ENCODE results near the gene DRD2.
"Not testable (repeated sequence)": the region's sequence is repeated elsewhere in the genome, so short reads cannot be mapped to it uniquely, and the experiment has no call there.

Gene DRD2

DNA sequence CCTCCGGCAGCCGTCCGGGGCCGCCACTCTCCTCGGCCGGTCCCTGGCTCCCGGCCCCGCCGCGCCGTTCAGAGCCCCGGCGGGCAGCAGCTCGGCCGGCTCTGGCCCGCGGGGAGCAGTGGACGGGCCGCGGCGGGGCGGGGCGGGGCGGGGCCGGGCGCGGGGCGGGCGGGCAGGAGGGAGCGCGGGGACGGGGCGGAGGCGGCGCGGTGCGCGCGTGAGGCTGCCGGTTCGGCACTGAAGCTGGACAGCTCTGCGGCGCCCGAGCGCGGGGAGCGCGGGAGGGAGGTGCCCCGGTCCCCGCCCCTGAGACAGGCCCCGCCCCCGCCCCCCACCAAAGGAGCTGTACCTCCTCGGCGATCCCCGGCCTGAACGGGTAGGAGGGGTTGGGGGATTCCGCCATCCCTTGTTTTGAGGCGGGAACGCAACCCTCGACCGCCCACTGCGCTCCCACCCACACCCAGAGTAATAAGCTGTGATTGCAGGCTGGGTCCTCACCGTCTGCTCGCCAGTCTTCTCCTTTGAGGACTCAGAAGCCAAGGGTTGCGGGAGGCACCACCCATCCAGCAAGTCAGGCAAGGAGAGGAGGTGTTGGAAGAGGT, at the start of gene DRD2:
TSS of gene DRD2 (minus strand) at position 239 of the 602 bp plus-strand sequence. CDS start 50,747 bp downstream, outside the sequence.
- DNase-seq (ENCODE audit: low read depth in 2 of 2) = no peak

DNA sequence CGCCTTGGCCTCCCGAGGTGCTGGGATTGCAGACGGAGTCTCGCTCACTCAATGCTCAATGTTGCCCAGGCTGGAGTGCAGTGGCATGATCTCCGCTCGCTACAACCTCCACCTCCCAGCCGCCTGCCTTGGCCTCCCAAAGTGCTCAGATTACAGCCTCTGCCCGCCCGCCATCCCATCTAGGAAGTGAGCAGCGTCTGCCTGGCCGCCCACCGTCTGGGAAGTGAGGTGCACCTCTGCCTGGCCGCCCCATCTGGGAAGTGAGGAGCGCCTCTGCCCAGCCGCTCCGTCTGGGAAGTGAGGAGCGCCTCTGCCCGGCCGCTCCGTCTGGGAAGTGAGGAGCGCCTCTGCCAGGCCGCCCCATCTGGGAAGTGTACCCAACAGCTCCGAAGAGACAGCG, 48.7 kb upstream of the DRD2 start:
- DNase-seq (ENCODE audit: low read depth in 2 of 2) = not testable (repeated sequence)

DNA sequence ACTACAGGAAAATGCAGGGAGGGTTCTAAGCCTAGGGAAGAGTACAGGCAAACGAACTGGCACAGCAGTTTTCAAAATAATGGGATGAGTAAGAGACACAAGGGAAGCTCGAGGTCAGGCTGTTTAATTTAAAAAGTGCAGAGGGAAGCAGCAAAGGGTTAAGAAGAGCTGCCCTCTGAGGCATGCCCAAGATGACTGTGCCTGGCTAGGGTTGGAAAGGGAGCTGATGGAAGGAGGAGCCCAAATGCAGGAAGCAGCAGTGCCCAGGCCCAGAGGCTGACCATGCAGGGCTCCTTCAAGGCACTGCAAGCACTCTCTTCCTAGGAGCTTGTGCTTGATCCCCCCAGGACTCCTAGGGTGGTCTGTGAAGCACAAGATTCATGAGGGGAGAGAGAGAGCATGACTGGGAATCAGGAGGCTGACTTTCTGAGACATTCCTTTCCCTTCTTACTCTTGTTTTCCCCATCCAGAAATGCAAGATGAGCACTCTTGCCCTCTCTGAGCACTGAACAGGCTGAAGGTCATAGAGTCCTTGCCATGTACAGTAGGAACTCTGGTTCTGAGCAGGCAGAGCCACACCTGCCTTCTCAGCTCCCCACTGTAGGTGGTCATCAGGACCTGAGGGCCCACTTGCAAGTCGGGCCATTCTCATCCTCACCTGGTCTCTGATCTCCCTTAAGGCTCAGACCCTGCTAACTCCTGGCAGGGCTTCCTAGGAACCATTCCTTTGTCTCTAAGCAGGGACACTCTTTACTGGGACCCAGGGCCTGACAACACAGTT, 46.7 kb upstream of the DRD2 start:
- DNase-seq (ENCODE audit: low read depth in 2 of 2) = no peak

DNA sequence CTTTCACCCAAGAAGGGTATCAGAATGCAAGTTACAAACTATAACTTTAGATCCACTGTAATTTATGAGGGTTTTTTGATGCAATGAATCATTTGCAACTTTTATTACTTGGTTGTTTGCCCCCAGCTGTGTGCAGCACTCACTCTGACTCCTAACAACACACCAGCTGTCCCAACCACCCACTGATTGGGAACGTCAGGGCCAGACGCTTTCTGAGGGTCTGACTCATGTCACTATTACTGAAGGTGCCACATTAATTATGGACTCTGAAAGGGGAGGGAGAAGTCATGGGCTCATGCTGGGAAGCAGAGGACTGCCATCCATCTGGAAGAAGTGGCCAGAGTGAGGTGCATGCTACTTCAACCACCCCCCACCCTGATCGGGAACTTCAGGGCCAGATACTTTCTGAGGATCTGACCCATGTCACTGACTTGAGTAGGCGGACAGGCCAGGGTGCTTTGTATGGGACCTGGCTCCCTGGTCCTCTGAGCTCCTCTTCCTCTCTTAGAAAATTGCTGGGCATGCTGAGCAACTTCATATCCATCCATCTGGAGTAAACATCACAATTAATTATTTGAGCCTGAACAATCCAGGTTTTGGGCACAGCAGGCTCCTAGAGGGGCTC, 44.9 kb upstream of the DRD2 start:
- no peak for DNase-seq (ENCODE audit: low read depth in 2 of 2)

DNA sequence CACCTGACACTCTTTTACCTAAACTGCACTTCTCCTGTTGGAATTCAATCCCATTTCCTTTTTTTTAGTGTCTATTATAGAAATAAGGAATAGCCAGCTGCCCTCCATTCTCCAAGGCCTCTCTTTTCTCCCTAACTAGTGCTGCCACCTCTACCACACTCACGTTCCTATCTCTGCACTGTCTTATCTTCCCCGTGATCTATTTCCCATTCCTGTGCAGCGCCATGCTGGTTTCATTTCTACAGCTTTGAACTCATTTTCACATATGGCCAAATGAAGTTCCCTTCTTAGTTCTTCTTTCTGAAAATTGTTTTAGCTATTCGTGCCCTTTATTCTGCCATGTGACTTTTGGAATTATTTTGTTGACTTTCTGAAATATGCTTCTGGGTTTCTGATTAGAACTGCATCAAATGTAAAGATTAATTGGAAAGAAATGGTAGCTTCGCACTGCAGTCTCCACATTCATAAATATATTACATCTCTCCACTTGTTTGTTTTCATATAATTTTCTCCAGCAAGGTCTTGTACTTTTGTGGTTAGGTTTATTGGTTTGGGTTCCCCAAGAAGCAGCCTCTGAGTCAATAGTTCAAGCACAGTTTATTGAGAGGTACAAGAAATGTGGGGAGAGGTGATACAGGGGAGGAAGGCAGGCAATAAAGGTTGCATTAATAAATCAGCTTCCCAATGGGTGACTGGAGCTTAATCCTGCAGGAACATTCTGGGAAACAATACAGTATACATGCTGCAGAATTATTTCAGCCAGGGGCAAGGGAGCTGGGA, 43.7 kb upstream of the DRD2 start:
- DNase-seq (ENCODE audit: low read depth in 2 of 2) = no peak

DNA sequence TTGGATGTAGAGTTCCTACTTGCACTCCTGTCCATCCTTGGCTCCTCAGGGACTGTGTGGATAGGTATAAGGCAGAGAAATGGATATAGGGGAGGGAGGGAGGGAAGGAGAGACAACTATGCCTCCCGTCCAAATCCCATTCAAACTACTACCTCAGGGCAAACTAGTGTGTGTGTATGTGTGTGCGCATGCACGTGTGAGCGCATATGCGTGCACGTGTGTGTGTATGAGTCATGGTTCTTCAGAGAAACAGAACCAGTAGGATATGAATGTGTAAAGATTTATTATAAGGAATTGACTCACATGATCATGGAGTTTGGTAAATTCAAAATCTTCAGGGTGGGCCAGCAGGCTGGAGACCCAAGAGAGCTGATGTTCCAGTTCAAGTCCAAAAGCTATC, 42.2 kb upstream of the DRD2 start:
- no peak for DNase-seq (ENCODE audit: low read depth in 2 of 2)

DNA sequence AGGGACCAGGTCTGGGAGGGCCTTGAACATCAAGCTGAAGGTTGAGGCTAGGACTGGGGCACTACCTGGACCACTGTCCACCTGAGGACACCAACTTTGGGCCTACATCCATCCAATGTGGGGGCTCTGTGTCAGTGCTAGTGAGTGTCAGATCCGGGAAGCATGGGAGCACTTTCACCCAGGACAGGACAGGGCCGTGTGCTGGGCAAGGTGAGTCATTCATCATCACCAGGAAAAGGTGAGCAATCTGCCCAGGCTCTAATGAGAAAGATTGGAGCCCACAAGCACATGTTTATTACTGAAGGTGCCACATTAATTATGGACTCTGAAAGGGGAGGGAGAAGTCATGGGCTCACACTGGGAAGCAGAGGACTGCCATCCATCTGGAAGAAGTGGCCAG, 39.7 kb upstream of the DRD2 start:
- no peak for DNase-seq (ENCODE audit: low read depth in 2 of 2)

DNA sequence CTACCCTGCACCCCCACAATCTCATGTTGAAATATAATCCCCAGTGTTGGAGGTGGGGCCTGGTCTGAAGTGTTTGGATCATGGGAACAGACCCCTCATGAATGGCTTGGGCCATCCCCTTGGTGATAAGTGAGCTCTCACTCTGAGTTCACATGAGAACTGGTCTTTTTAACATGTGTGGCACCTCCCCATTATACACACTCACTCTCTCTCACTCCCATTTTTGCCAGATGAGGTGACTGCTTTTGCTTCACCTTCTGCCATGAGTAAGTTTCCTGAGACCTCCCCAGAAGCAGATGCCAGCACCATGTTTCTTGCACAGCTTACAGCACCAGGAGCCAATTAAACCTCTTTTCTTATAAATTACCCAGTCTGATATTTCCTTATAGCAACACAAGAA, 32.1 kb upstream of the DRD2 start:
- no peak for DNase-seq (ENCODE audit: low read depth in 2 of 2)

DNA sequence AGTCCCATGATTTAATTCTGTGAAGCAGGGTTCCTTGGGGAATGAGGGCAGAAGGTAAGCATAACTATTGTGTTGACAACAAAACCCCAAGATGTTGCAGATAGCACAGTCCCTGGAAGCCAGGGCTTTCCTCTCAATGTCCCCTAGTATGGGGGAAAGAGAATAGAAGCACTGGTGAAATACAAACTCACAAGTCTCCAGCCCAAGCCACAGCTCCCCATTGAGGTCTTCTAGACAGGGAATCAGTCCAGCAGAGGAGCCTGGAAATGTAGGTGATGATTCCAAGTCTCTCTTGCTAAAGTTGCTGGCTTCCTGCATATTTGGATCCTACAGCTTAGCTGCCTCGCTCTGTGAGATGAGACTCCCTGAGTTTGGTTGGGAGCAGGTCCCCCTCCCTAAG, 31.7 kb upstream of the DRD2 start:
- DNase-seq (ENCODE audit: low read depth in 2 of 2) = no peak

DNA sequence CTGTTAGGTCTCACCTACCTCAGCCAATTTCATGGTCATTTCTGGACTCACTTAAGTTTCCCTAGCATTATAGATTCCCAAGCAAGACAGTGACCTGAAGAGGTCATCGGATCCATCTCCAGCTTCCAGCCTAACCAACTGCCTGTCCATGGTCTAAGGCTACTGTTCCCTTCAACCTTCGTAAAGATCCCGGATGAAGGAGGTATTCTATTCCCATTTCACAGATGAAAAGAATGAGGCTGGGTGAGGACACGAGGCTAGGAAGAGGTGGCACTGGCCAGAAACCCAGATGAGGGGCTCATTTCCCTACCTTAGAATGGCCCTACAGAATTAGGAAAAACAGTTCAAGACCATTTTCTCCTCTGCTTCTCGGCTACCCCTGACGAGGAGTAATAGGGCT, 31.3 kb upstream of the DRD2 start:
- no peak for DNase-seq (ENCODE audit: low read depth in 2 of 2)

DNA sequence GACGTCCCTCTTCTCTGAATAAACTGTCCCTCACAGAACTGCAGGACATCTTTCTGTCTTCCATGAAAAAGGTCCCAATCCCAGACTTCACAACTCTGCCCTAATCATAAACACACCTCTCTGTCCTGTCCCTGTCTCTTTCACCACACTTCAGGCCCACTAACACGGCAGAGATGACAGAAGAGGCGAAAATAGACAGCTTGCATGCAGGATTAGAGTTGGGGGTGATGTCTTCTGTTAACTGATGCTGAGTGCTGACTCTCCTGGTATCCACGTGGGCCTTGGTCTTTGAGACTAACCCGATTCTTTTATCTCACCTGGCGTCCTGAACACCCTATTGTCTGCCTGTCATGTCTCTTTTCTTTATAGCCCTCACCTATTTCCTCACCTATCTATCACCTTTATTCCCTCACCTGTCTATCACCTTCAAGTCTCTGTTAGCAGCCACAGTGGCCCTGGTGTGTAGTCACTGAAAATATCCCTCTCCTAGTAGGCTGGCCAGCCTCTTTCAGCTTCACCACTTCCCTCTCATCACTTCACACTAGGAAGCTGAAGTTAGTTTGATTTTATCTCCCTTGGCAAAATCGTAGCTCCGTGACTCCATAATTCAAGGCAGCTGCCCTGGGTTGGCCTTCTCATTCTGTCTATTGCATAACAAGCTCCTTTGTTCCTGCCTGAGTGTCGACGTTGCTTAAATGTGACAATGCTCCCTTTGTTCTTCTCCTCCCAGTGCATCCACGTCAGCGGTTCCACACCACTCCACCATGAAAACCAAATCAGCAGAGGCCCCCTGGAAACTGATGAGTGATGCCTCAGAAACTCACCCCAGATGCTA, 30.6 kb upstream of the DRD2 start:
- DNase-seq (ENCODE audit: low read depth in 2 of 2) = peak in 1 of 2 experiments; percentile 32

DNA sequence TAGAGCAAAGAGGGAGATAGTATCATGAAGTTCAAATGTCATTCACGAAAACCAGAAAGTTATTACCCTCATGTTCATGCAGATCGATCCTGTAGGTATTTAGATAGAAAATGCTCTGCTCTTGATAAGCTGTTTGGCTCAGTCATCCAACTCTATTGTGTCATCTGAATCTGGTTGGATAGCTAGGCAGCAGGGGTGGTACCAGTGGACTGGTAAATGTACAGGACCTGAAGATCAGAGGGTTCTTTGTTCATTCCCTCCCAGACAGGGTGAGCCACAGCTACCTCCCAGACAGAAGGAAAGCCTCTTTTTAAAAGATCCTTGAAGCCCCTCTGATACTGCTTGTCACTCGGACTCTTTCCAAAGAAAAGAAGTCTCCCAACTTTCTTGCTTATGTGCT, 29.8 kb upstream of the DRD2 start:
- DNase-seq (ENCODE audit: low read depth in 2 of 2) = no peak

DNA sequence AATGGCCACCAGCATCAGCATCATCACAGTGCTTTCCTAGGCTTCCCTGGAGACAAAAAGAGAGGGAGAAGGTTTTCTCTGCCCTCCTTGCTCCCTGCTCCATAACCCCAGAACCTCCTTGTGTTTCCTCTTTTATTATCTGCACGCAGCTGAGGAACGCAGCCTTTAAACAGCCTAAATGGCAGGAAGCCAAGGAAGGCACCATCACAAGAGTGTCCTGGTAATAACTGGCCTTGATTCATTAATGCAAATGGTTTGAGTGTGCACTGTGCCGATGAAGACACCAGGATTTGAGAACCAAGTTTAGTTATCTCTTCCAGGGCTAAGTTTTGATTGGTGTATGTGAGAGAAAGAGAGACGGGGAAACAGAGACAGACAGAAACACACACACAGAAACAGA, 29.4 kb upstream of the DRD2 start:
- no peak for DNase-seq (ENCODE audit: low read depth in 2 of 2)

DNA sequence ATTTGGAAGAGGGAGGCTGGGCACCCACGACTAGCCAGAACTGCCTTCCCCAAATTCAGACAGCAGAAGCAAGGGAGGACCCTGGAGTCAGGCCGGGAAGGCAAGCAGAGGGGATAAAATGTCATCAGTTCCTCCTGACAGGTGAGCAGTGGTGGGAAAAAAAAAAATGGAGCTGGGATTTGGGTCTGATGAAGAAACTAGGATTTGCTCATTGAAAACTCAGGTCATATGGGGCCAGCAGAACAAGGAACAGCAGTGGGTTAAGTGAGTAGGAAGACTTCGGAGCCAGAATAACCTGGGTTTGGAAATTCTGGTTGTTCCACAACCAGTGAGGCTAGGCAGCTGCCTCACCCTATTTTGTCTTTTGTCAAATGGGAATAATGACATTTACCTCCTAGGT, 28.9 kb upstream of the DRD2 start:
- no peak for DNase-seq (ENCODE audit: low read depth in 2 of 2)

DNA sequence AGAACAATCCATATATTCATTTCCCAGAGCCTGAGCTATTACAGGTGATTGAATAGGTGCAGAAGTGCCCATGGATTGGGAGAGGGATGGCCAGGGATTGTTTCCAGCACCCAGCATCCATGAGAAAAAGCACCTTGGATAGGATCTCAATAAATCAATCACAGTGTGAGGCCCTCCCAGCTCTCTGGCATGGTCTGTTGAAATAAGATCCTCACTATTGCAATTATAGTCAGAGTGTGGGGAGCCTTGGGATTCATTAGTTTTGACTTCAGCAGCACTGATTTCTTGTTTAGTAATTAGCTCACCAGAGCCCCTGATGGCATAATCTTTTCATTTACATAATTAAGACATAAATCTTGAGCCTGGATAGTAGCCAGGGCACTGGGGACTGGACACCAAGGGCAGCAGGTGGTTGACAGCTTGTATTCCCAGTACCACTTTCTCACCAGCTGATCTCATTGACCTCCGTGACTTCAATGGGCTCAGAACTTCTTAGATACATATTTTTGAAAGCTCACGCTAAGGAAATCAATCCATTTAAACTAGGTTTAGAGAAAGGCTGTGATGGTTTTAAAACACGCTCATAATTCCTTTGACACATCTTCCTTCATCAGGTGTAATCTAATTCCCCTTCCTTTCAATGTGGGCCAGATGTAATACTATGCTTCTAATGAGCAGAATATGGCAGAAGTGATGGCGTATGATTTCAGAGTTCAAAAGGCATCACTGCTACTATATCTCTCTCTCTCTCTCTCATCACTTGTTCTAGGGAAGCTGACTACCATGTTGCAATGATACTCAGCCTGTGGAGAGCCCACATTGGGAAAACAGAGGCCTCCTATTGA, 22.1 kb upstream of the DRD2 start:
- no peak for DNase-seq (ENCODE audit: low read depth in 2 of 2)

DNA sequence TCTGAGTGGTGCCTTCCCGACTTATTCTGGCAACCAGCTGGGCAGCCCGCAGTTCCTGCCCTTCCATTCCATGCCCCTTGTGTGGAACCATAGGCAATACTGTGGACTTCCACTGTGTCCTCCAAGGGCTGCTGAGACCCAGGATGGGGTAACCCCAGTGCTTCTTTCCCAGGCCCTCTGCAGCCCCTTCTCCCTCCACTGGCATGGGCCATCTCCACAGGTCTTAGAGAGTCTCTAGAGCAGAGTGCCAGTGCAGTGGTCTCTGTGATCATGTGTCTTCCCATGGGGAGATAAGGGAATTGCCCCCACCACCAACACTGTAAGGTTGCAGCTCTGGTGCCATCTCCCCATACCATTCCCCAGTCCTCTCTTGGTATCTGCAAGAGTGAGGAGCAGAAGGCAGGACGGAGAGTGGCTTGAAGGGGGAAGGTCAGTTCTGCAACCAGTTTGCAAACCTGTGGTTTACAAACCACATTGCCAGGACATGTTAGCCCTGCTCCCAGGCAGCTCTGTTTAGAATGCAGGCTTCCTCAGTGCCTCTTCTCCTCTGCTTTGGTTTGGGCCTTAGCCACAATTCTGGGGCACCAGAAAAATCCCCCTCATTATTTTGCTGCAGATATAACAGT, 20.9 kb upstream of the DRD2 start:
- DNase-seq (ENCODE audit: low read depth in 2 of 2) = no peak

DNA sequence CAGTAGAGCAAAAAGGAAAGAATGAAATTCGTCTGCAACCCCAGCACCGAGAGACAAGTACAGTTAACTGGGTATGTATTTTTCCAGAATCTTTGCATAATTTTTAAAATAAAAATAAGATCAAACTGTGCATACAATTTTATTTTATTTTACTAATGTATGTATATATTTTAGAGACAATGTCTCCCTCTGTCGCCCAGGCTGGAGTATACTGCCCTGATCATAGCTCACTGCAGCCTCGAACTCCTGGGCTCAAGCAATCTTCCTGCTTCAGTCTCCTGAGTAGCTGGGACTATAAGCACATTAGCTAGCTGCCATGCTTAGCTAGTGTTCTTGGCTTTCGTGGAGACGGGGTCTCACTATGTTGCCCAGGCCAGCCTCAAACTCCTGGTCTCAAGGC, 18.8 kb upstream of the DRD2 start:
- no peak for DNase-seq (ENCODE audit: low read depth in 2 of 2)

DNA sequence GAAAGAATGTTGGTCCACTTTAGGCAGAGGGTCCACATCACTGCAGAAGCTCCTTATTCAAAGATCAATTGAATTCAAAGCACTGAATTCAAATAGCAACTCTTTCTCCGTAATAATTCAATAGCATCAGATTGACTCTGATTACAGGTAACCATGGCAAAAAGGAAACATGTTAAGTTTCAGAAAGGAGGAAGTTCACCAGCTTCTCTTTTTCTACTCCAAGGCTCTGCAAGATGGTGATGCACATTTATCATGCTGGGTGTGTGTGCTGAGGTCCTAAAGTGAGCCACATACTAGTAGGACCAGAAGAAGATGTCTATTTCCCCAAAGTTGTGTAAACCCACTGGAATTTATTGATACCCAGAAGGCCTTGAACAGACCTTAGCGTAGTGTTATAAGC, 18.0 kb upstream of the DRD2 start:
- DNase-seq (ENCODE audit: low read depth in 2 of 2) = no peak

DNA sequence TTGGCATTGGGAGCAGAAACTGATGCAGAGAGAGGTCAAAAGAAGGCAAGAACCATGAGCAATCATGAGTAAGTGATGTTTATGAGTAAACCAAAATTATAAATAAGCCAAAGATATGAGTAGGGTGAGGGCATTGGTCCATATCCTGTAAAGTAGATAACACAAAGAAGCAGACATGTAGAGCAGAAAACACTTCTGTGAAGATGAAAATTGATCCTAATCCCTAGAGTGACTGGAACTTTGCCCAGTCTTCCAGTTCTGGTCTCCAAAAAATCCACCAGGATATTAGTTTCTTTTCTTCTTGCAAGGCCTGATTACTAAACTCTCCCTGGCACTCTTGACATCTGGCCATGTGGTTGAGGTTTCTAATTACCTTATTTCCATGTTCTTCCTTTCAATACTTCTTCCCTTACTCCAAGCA, 13.7 kb upstream of the DRD2 start:
- no peak for DNase-seq (ENCODE audit: low read depth in 2 of 2)

DNA sequence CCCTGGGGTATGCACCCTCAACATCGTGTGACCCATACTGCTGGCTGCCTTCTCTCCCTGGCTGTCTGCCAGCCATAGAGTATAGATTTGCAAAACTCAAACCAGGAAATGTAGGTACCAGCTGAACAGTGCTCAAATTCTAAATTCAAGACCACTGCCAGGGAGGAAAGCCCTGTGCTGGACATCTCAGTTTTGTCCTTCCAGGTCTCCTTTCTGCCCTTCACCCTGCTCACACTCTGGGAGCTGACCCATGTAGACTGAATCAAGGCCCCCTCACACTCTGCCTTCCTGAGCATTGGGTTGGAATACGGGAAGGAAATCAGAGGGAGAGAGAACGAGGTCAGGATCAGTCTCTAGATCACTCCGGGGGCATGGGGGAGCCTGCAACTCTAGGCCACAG, 12.4 kb upstream of the DRD2 start:
- no peak for DNase-seq (ENCODE audit: low read depth in 2 of 2)

All from fibroblast of skin of left biceps (primary cell).